ENCODE data around the gene WIPF3. TPM values are rescaled to one million over a fixed set of nuclear protein-coding genes. Genes with fewer than 3 reads are reported as not detected.

Gene WIPF3
- total RNA-seq, 1 donor from 2014 or later = 0.46 TPM

DNA sequence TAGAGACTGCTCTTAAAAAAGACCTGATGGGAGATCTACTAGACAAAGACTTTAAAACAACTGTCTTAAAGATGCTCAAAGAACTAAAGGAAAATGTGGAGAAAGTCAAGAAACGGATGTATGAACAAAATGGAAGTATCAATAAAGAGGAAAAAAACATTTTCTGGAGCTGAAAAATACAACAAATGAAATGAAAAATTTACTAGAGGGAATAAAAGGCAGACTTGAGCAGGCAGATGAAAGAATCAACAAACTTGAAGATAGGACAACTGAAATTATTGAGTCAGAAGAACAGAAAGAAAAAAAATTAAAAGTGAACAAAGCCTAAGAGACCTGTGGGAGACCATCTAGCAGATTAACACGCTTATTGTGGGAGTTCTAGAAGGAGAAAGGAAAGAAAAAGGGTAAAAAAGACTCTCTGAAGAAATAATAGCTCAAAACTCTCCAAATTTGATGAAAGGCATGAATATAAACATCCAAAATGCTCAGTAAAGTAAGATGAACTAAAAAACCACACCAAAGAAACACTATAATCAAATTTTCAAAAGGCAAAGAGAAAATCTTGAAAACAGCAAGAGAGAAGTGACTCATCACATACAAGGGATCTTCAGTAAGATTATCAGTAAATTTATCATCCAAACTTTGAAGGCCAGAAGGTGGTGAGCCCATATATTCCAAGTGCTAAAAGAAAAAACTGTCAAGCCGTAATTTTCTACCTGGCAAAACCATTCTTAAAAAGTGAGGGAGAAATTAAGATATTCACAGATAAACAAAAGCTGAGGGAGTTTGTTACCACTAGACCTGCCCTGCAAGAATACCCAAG, 100.1 kb downstream of the WIPF3 start:
- no peaks in the 10 kb centered on the region for H3K27me3 ChIP-seq (ENCODE audit: control insufficient read depth, insufficient read depth, low read length)
- DNase-seq (ENCODE audit: low read depth) = no peak
- TF ChIP-seq, protein P1, sequence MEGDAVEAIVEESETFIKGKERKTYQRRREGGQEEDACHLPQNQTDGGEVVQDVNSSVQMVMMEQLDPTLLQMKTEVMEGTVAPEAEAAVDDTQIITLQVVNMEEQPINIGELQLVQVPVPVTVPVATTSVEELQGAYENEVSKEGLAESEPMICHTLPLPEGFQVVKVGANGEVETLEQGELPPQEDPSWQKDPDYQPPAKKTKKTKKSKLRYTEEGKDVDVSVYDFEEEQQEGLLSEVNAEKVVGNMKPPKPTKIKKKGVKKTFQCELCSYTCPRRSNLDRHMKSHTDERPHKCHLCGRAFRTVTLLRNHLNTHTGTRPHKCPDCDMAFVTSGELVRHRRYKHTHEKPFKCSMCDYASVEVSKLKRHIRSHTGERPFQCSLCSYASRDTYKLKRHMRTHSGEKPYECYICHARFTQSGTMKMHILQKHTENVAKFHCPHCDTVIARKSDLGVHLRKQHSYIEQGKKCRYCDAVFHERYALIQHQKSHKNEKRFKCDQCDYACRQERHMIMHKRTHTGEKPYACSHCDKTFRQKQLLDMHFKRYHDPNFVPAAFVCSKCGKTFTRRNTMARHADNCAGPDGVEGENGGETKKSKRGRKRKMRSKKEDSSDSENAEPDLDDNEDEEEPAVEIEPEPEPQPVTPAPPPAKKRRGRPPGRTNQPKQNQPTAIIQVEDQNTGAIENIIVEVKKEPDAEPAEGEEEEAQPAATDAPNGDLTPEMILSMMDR (IDR thresholded peaks at IDR 0.05; ENCODE audit: insufficient read depth, low read length, poor library complexity, severe bottlenecking) = no peak
- H3K4me3 ChIP-seq (ENCODE audit: low read depth, low read length) = no peak overlapping the region
- no peaks in the 10 kb centered on the region for H3K36me3 ChIP-seq (ENCODE audit: control insufficient read depth, insufficient read depth, low read length)

DNA sequence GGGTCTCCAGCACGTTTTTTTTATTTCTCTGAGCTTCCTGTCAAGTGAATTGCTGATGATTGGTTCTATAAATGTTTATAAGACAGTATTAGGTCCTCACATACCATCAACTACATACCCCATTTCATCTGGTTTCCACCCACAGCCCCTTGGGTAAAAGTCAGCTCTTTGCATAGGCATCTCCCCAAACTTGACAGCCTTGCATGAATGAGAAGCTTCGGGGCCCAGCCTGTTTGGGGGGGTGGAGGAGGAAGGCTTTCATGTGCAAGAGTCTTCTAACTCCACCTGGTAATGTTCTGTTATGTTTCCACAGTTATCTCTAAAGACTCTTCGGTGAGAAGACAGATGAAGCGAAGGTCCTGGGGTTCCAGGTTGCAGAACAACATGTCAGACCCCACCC, 107.9 kb downstream of the WIPF3 start:
- Histone ChIP-seq H3K36me3 (ENCODE audit: control insufficient read depth, insufficient read depth, low read length) (no peaks in the 10 kb centered on the region), H3K4me3 (ENCODE audit: low read depth, low read length) (no peak overlapping the region), H3K27me3 (ENCODE audit: control insufficient read depth, insufficient read depth, low read length) (no peaks in the 10 kb centered on the region)
- DNase-seq (ENCODE audit: low read depth) = no peak
- TF ChIP-seq, protein P1 (IDR thresholded peaks at IDR 0.05; ENCODE audit: insufficient read depth, low read length, poor library complexity, severe bottlenecking) = no peak

DNA sequence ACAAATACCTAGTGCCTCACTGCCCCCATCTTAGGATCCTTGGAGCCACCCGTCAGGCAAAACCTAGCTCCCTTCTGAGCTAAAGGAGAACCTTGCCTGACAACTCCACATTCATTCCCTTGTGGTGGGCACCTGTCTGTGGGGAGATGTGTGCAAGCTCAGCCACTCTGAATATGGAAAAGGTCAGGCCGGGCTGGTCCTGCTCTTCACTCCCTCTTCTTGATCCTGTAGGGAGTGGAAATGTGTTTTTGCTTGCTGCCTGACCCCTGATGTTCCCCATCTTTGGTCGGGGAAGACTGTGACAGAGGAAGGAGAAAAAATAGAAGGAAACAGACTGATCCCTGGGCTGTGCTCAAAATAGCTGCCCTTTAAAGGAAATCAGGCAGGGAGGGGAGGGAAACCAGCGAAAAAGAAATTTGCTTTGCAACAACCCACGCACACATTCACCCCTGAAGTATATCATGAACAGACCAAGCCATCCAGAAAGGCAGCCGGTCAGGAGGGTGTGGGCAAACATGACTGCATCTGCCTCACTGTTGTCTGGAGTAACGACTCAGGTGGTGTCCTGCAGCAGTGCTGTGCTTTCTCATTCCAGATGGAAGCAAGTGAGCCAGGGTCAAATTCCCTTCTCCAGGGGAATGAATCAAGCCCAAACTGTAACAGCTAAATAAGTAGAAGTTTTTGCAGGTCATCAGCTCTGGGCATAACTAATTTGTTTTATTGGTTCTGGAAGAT, 109.3 kb downstream of the WIPF3 start:
- peak; percentile 7 for DNase-seq (ENCODE audit: low read depth)
- Histone ChIP-seq H3K27me3 (ENCODE audit: control insufficient read depth, insufficient read depth, low read length) (no peaks in the 10 kb centered on the region), H3K4me3 (ENCODE audit: low read depth, low read length) (no peak overlapping the region), H3K36me3 (ENCODE audit: control insufficient read depth, insufficient read depth, low read length) (no peaks in the 10 kb centered on the region)
- TF ChIP-seq, protein P1 (IDR thresholded peaks at IDR 0.05; ENCODE audit: insufficient read depth, low read length, poor library complexity, severe bottlenecking) = no peak

DNA sequence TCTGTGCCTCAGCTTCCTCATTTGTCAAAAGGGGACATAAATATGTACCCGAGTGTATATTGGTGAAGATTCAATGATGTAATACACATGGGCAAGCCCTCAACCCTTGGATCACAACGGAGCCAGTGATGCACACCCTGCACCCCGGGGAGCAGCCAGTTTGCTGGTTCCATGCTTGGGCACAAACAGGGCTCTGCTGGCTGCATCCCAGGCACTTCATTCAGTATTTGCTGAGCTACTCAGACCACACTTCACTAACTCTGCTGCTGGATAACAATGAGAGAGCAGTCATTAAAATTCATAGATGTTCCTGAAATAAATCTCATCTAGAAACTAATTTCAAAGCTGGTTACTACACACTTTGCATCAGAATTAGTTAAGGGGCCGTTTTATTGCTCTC, 111.3 kb downstream of the WIPF3 start:
- TF ChIP-seq, protein P1 (IDR thresholded peaks at IDR 0.05; ENCODE audit: insufficient read depth, low read length, poor library complexity, severe bottlenecking) = no peak
- Histone ChIP-seq H3K36me3 (ENCODE audit: control insufficient read depth, insufficient read depth, low read length) (no peaks in the 10 kb centered on the region), H3K27me3 (ENCODE audit: control insufficient read depth, insufficient read depth, low read length) (no peaks in the 10 kb centered on the region), H3K4me3 (ENCODE audit: low read depth, low read length) (no peak overlapping the region)
- no peak for DNase-seq (ENCODE audit: low read depth)

DNA sequence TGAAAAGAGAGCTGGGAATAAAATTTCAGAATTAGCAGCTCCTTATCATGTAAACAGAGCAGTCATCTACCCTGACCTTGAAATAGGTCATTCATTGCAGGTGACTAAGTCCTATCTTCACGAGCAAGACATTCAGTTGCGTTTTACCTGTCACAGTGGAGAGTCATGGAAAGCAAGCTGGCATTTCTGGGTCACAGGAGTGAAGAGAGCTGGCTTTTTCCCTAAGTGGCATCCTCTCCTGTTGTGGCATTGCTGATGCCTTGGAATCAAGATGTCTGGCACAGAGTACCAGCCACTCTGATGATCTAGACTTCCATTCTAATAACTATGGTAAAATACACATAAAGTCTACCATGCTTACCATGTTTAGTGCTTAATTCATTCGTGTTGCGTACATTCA, 112.5 kb downstream of the WIPF3 start:
- TF ChIP-seq, protein P1 (IDR thresholded peaks at IDR 0.05; ENCODE audit: insufficient read depth, low read length, poor library complexity, severe bottlenecking) = no peak
- no peak for DNase-seq (ENCODE audit: low read depth)
- Histone ChIP-seq H3K4me3 (ENCODE audit: low read depth, low read length) (no peak overlapping the region), H3K27me3 (ENCODE audit: control insufficient read depth, insufficient read depth, low read length) (no peaks in the 10 kb centered on the region), H3K36me3 (ENCODE audit: control insufficient read depth, insufficient read depth, low read length) (no peaks in the 10 kb centered on the region)
